Measurements from ENCODE around the gene DENND2D. TPM values are rescaled to one million over a fixed set of nuclear protein-coding genes. Genes with fewer than 3 reads are reported as not detected.

Gene DENND2D
- total RNA-seq, 1 donor from 2014 or later = 4.4 TPM

- no peak overlapping the region for H3K27ac ChIP-seq
- H3K36me3 ChIP-seq = no peaks in the 10 kb centered on the region
- H3K27me3 ChIP-seq = no peaks in the 10 kb centered on the region
- H3K9me3 ChIP-seq = no peaks in the 10 kb centered on the region
- no peak overlapping the region for H3K4me3 ChIP-seq
- intact Hi-C loops (cut with DNase I) = loop anchor here (1.0 to 10.0 kb wide), 2 partner anchors 176 to 552 kb away; no protein-coding TSS in a partner anchor
- H3K4me1 ChIP-seq = peaks cover 0 to 5% of the 10 kb centered on the region in 2 donors
- DNase-seq (ENCODE audit: low spot score in 2 of 2) = no peak
- TF ChIP-seq, protein P1, sequence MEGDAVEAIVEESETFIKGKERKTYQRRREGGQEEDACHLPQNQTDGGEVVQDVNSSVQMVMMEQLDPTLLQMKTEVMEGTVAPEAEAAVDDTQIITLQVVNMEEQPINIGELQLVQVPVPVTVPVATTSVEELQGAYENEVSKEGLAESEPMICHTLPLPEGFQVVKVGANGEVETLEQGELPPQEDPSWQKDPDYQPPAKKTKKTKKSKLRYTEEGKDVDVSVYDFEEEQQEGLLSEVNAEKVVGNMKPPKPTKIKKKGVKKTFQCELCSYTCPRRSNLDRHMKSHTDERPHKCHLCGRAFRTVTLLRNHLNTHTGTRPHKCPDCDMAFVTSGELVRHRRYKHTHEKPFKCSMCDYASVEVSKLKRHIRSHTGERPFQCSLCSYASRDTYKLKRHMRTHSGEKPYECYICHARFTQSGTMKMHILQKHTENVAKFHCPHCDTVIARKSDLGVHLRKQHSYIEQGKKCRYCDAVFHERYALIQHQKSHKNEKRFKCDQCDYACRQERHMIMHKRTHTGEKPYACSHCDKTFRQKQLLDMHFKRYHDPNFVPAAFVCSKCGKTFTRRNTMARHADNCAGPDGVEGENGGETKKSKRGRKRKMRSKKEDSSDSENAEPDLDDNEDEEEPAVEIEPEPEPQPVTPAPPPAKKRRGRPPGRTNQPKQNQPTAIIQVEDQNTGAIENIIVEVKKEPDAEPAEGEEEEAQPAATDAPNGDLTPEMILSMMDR (IDR thresholded peaks at IDR 0.05) = no peak
These were observed 22.8 kb upstream of the DENND2D start for GRCh38 chr1:111223126-111223685.

DNA sequence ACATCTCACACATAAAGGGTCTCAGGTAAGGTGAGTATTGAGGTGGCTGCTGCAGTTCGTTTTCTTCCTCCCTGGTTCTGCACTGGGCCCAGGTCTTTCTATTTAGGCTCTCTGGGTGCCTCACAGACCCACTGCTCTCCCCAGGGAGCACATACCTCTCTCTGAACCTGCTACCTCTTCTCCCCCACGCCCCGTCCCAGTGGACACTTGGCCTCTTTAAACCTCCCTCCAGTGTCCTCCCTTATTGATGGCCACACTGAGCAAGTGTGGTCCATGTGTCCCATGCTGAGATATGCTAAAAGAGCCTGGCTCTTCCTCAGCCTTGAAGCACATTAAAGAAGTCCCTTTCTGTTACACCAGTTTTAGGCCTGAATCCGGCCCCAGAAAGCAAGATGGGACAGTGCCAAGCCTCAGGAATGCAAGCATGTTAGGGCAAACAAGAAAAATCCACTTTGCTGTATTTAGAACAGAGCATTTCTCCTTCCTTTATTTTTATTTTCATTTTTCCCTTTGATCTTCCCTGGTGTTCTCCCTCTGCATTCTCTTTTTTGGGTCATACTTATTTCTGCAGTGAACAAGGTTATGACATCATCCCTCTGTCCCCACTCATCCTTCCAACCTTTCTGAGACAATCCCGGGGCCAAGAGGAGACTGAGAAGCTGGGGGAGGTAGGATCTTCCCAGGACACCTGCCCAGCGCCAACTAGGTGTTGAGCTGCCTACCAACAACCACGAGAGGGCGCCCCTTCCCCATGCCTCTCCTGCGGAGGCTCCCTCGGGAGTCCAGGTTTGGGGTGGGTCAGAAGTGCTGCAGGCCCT, 22.1 kb upstream of the DENND2D start:
- peak in 1 of 2 donors; percentile 77 for DNase-seq (ENCODE audit: low spot score in 2 of 2)
- TF ChIP-seq, protein P1 (IDR thresholded peaks at IDR 0.05) = peak; percentile 73 to 92 (median 76)
- no peaks in the 10 kb centered on the region for H3K36me3 ChIP-seq
- H3K4me3 ChIP-seq = no peak overlapping the region
- H3K27ac ChIP-seq = no peak overlapping the region
- no peaks in the 10 kb centered on the region for H3K9me3 ChIP-seq
- intact Hi-C loops (cut with DNase I) = loop anchor here (1.0 to 10.0 kb wide), 2 partner anchors 177 to 552 kb away; no protein-coding TSS in a partner anchor
- no peaks in the 10 kb centered on the region for H3K27me3 ChIP-seq
- H3K4me1 ChIP-seq = peaks cover 0 to 4% of the 10 kb centered on the region in 2 donors

GRCh38 chr1:111221633-111222291, 21.3 kb upstream of the DENND2D start:
- Histone ChIP-seq H3K4me3 (no peak overlapping the region), H3K27ac (no peak overlapping the region), H3K9me3 (no peaks in the 10 kb centered on the region), H3K36me3 (no peaks in the 10 kb centered on the region), H3K27me3 (no peaks in the 10 kb centered on the region), H3K4me1 (peaks cover 0 to 4% of the 10 kb centered on the region in 2 donors)
- TF ChIP-seq, protein P1 (IDR thresholded peaks at IDR 0.05) = no peak
- DNase-seq (ENCODE audit: low spot score in 2 of 2) = no peak
- intact Hi-C loops (cut with DNase I) = loop anchor here (10.0 kb wide), 1 partner anchor 553 kb away; no protein-coding TSS in a partner anchor

DNA sequence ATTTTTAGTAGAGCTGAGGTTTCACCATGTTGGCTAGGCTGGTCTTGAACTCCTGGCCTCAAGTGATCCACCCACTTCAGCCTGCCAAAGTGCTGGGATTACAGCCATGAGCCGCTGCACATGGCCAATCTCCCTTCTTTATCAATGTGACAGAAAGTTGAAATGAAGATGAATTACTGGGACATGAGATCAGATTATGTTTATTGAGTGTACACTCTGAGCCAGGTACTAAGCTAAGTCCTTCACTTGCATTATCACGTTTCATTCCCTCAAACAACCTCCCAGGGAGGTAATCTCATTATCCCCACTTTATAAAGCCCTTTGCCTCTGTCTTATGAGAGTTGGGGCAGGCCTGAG, 20.8 kb upstream of the DENND2D start:
- no peak for DNase-seq (ENCODE audit: low spot score in 2 of 2)
- TF ChIP-seq, protein P1 (IDR thresholded peaks at IDR 0.05) = no peak
- Histone ChIP-seq H3K4me3 (no peak overlapping the region), H3K36me3 (no peaks in the 10 kb centered on the region), H3K4me1 (peaks cover 0 to 4% of the 10 kb centered on the region in 2 donors), H3K27ac (no peak overlapping the region), H3K9me3 (no peaks in the 10 kb centered on the region), H3K27me3 (no peaks in the 10 kb centered on the region)
- intact Hi-C loops (cut with DNase I) = loop anchor here (10.0 kb wide), 1 partner anchor 554 kb away; no protein-coding TSS in a partner anchor

- Histone ChIP-seq H3K4me1 (peaks cover 0 to 4% of the 10 kb centered on the region in 2 donors), H3K27me3 (no peaks in the 10 kb centered on the region), H3K9me3 (no peaks in the 10 kb centered on the region), H3K4me3 (no peak overlapping the region), H3K27ac (no peak overlapping the region), H3K36me3 (no peaks in the 10 kb centered on the region)
- TF ChIP-seq, protein P1 (IDR thresholded peaks at IDR 0.05) = no peak
- no peak for DNase-seq (ENCODE audit: low spot score in 2 of 2)
- intact Hi-C loops (cut with DNase I) = loop anchor here (10.0 kb wide), 1 partner anchor 554 kb away; no protein-coding TSS in a partner anchor
These were observed 19.9 kb upstream of the DENND2D start for GRCh38 chr1:111220302-111220890.
